Immature natural killer cell (primary cell): ENCODE measurements around the gene MYO1D. TPM values are rescaled to one million over a fixed set of nuclear protein-coding genes. Genes with fewer than 3 reads are reported as not detected.
A peak's percentile ranks its signal among the peaks of the same experiment; 100 is the strongest.

Experiments
- DNase-seq, 3 donors: peaks; one replicate each; pipeline ENCODE4 v3.0.0; 2022; ENCODE audit warnings: mixed read lengths in 1 of 3
- H3K27ac Mint-ChIP-seq, 6 donors: one replicate each; pipeline ENCODE4 v1.8.0; 2020; ENCODE audit warnings: mixed read lengths in 6 of 6, mild to moderate bottlenecking in 5 of 6, inconsistent platforms in 4 of 6, moderate library complexity in 3 of 6
- H3K27me3 Mint-ChIP-seq, 3 donors: one replicate each; pipeline ENCODE4 v1.8.0; 2020 to 2021; ENCODE audit warnings: low read depth in 3 of 3, mild to moderate bottlenecking in 3 of 3, mixed read lengths in 3 of 3, moderate library complexity in 3 of 3, inconsistent platforms in 1 of 3
- H3K36me3 Mint-ChIP-seq, 3 donors: one replicate each; pipeline ENCODE4 v1.8.0; 2020; ENCODE audit warnings: mixed read lengths in 3 of 3, inconsistent platforms in 2 of 3, mild to moderate bottlenecking in 2 of 3
- H3K4me1 Mint-ChIP-seq, 2 donors: one replicate each; pipeline ENCODE4 v1.8.0; 2020; ENCODE audit warnings: inconsistent platforms in 2 of 2, mild to moderate bottlenecking in 2 of 2, mixed read lengths in 2 of 2, moderate library complexity in 1 of 2
- H3K4me3 Mint-ChIP-seq, 5 donors: one replicate each; pipeline ENCODE4 v1.8.0; 2020; ENCODE audit warnings: mild to moderate bottlenecking in 5 of 5, mixed read lengths in 5 of 5, inconsistent platforms in 3 of 5, moderate library complexity in 3 of 5
- H3K9me3 Mint-ChIP-seq, 6 donors: one replicate each; pipeline ENCODE4 v1.8.0; 2020; ENCODE audit warnings: mild to moderate bottlenecking in 6 of 6, mixed read lengths in 6 of 6, inconsistent platforms in 4 of 6, moderate library complexity in 3 of 6
- polyA plus RNA-seq, 3 donors: library from polyadenylated mRNA; unstranded; fragments of 300-500 nt; fragmentation: Illumina TruSeq; gene quantifications; one replicate each; pipeline ENCODE4 v1.2.3, GENCODE V29; 2021

MYO1D gene
- polyA plus RNA-seq, 3 donors from 2014 or later: 2.0 to 7.9 TPM; not detected in 1

GRCh38 chr17:32449963-32450362 lies 427.0 kb downstream of the MYO1D start:
- DNase-seq: no peak
- H3K27me3 Mint-ChIP-seq: peaks cover 0 to 8% (median 0%) of the 10 kb centered on the region in 3 donors
- H3K4me1 Mint-ChIP-seq: peaks cover 27 to 60% of the 10 kb centered on the region in 2 donors
- peaks cover 15 to 49% (median 16%) of the 10 kb centered on the region in 3 donors for H3K36me3 Mint-ChIP-seq
- no peak overlapping the region for H3K4me3 Mint-ChIP-seq
- H3K27ac Mint-ChIP-seq: no peak overlapping the region
- no peaks in the 10 kb centered on the region for H3K9me3 Mint-ChIP-seq

DNA sequence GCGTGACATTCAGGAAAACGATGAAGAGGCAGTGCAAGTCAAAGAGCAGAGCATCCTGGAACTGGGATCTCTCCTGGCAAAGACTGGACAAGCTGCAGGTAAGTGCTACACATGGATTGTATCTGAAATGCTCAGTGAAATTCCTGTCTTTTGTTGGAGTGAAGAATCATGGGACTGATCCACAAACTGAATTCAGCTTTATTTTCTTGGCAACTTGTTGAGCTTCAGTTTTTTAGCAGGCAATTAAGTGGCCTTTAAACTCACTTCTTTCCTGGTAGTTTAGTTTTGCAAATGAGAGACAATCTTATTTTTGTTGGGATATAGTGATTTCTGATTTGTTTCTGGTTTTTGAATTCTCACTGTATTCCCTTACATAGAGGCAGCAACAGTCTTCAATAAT lies 430.0 kb downstream of the MYO1D start:
- Mint-ChIP-seq H3K27me3 (peaks cover 0 to 7% (median 0%) of the 10 kb centered on the region in 3 donors), H3K9me3 (no peaks in the 10 kb centered on the region), H3K4me3 (peak overlapping the region in 4 of 5 donors; percentile 7 to 94 (median 64)), H3K4me1 (peaks cover 32 to 49% of the 10 kb centered on the region in 2 donors), H3K36me3 (peaks cover 7 to 26% (median 9%) of the 10 kb centered on the region in 3 donors), H3K27ac (peak overlapping the region in 1 of 6 donors; percentile 10)
- no peak for DNase-seq

- no peak for DNase-seq
- Mint-ChIP-seq H3K27ac (peak overlapping the region in 4 of 6 donors; percentile 81 to 91 (median 87)), H3K4me3 (peak overlapping the region; percentile 81 to 94 (median 91)), H3K9me3 (no peaks in the 10 kb centered on the region), H3K27me3 (peaks cover 0 to 7% (median under 1%) of the 10 kb centered on the region in 3 donors), H3K4me1 (peaks cover 32 to 43% of the 10 kb centered on the region in 2 donors), H3K36me3 (peaks cover 4 to 20% (median 7%) of the 10 kb centered on the region in 3 donors)
Observed at GRCh38 chr17:32445971-32446370, 431.0 kb downstream of the MYO1D start.

DNA sequence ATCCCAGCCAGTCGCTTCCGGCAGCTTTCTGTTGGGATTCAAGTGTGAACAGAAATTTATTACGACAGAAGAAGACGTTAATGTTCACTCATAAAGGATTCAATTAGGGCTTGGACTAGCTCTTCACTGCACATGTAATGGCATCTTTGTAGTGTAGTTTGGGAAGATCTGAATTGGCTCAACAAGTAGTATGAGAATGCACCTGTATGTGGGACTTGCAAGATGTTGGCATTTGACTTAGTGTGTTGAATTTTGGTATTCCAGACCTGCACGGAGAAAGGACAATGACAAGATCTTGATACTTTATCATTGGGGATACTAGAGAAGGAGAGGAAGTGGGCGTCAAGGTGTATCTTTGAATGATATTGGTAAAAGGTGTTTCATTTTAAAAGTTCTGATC lies 431.4 kb downstream of the MYO1D start:
- Mint-ChIP-seq H3K9me3 (no peaks in the 10 kb centered on the region), H3K4me3 (peak overlapping the region; percentile 81 to 94 (median 91)), H3K4me1 (peaks cover 32 to 41% of the 10 kb centered on the region in 2 donors), H3K36me3 (peaks cover 4 to 18% (median 7%) of the 10 kb centered on the region in 3 donors), H3K27ac (peak overlapping the region; percentile 71 to 91 (median 84)), H3K27me3 (peaks cover 0 to 7% (median 3%) of the 10 kb centered on the region in 3 donors)
- DNase-seq: no peak

DNA sequence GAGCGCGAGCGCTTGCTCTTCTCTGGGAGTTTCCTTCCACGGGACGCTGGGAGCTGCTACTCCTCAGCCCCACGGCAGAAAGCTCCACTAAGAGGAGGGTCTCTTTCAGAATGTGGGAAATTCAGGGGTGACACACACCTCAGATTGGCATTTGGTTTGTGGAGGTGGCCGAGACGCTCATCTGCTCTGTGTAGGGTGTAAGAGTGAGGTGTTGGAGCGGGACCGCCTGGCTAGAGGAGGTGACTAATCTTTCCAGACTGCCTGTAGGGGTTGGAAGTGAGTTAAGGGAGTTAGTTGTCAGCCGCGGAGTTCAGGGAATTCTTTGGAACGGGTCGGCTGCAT lies 431.9 kb downstream of the MYO1D start:
- Mint-ChIP-seq H3K4me1 (peaks cover 32 to 41% of the 10 kb centered on the region in 2 donors), H3K36me3 (peaks cover 4 to 16% (median 7%) of the 10 kb centered on the region in 3 donors), H3K27ac (peak overlapping the region; percentile 71 to 91 (median 84)), H3K27me3 (peaks cover 0 to 7% (median 3%) of the 10 kb centered on the region in 3 donors), H3K4me3 (peak overlapping the region; percentile 81 to 94 (median 91)), H3K9me3 (no peaks in the 10 kb centered on the region)
- peak in 1 of 3 donors; percentile 15 for DNase-seq

DNA sequence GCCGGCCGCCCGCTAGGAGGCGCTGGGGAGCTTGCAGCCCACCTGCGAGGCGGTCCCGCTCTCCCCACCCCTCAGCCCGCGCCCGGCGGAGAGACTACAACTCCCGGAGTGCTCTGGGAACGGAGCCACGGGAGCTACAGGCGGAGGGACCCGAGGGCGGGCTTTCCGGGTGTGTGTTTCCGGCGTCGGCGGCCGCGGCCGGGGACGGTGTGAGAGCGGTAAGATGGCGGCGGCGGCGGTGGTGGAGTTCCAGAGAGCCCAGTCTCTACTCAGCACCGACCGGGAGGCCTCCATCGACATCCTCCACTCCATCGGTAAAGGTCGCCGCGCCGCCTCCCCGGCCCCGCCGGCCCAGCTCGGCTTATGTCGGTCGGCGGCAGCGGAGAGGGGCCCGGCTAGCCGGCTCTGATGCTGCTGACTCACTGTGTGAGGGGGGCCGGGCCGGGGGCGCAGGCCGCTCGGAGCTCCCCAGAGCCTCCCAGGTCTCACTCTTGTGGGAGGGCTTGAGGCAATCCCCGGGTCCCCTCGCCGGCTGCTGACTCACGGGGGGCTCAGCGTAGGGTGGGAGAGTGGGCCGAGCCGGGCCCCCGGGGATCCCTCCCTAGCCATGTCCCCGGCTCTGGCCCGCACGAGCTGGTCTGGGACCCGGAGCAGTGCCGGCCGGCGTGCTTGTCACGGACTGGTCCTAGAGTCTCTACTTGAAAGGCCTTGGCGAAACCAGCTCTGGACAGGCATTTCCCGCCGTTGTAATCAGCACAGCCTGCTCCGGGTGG lies 432.4 kb downstream of the MYO1D start, which contains the start of gene PSMD11:
Gene PSMD11 (plus strand): TSS at position 210 of the 773 bp plus-strand sequence. CDS start 14 bp downstream, at position 224.
- peak; percentile 96 to 97 (median 97) for DNase-seq
- H3K4me3 Mint-ChIP-seq: peak within 1 kb of the TSS; percentile 81 to 94 (median 91)
- H3K9me3 Mint-ChIP-seq: no peaks in the 10 kb centered on the region
- peaks cover 0 to 7% (median 3%) of the 10 kb centered on the region in 3 donors for H3K27me3 Mint-ChIP-seq
- H3K4me1 Mint-ChIP-seq: peaks cover 28 to 37% of the 10 kb centered on the region in 2 donors
- peak within 1 kb of the TSS; percentile 71 to 91 (median 84) for H3K27ac Mint-ChIP-seq
- peaks cover 1 to 11% (median 3%) of the 10 kb centered on the region in 3 donors for H3K36me3 Mint-ChIP-seq

DNA sequence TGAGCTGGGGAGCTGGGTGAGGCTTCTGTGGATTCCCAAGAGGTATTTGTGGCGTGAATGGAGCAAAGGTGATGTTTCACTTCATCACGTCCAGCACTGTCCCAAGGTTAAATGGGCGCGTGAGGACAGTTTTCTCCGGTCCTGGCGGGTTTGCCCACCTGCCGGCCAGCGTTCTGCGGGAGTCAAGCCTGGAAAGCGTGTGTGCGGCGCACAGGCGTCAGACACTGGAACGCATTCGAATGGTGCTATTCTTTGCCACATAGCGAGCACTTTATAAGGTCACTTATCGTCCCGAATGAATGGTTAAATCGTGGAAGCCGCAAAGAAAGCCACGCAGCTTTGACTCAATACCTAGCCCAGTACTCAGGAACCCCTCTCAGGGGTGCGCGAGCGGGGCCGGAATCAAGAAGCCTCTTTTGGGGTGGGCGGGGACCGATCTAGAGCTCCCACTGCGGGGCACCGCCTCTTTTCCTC lies 433.1 kb downstream of the MYO1D start:
- peaks cover 27 to 34% of the 10 kb centered on the region in 2 donors for H3K4me1 Mint-ChIP-seq
- peaks cover 0 to 7% (median 3%) of the 10 kb centered on the region in 3 donors for H3K27me3 Mint-ChIP-seq
- DNase-seq: no peak
- peaks cover 0 to 10% (median 0%) of the 10 kb centered on the region in 3 donors for H3K36me3 Mint-ChIP-seq
- H3K27ac Mint-ChIP-seq: peak overlapping the region; percentile 60 to 85 (median 67)
- peak overlapping the region; percentile 81 to 94 (median 91) for H3K4me3 Mint-ChIP-seq
- H3K9me3 Mint-ChIP-seq: no peaks in the 10 kb centered on the region

Other genes starting within 250 kb of the MYO1D start
- not detected for gene TMEM98, start 51.0 kb upstream of the MYO1D start, polyA plus RNA-seq
- gene SPACA3, start 114.7 kb upstream of the MYO1D start, polyA plus RNA-seq: not detected